Hepatocyte (in vitro differentiated cells): ENCODE data around the gene GVQW3.

Experiments used
- EZH2 ChIP-seq: fragments of 200-600 bp; sonication (generic); IDR thresholded peaks from 2 replicates; pipeline ENCODE4 v1.6.1; 2016; ENCODE audit warnings: antibody characterized with exemption, mild to moderate bottlenecking, borderline replicate concordance
- EZH2phosphoT487 ChIP-seq: fragments of 200-600 bp; sonication (generic); IDR thresholded peaks from one replicate; pipeline ENCODE4 v1.6.1; 2018; ENCODE audit warnings: antibody characterized with exemption, mild to moderate bottlenecking, low read depth, moderate library complexity; ENCODE audit not compliant: unreplicated experiment, severe bottlenecking
- TF ChIP-seq, protein P1 (sequence below): fragments of 200-600 bp; sonication (generic); IDR thresholded peaks from 2 replicates; pipeline ENCODE4 v1.5.1; 2016; ENCODE audit warnings: antibody characterized with exemption, mild to moderate bottlenecking; ENCODE audit not compliant: poor library complexity

DNA sequence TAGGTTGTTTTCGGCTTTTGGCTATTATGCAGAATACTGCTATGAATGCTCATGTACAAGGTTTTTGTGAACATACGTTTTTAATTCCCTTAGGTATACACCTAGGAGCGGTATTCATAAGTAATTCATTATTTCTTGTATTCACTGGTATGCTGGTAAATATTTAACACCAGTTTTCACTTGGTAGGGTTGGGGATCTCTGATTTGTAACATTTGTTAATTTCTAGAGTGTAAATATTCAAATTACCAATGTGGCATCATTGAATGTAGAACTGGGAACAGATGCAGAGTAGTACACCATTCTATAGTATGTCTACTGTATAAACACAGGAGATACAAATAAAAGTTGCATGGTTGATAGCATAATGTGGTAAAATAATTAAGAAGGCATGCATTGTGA, 16.3 kb downstream of the GVQW3 start:
- TF ChIP-seq EZH2 (no peak), EZH2phosphoT487 (no peak)
- TF ChIP-seq, protein P1, sequence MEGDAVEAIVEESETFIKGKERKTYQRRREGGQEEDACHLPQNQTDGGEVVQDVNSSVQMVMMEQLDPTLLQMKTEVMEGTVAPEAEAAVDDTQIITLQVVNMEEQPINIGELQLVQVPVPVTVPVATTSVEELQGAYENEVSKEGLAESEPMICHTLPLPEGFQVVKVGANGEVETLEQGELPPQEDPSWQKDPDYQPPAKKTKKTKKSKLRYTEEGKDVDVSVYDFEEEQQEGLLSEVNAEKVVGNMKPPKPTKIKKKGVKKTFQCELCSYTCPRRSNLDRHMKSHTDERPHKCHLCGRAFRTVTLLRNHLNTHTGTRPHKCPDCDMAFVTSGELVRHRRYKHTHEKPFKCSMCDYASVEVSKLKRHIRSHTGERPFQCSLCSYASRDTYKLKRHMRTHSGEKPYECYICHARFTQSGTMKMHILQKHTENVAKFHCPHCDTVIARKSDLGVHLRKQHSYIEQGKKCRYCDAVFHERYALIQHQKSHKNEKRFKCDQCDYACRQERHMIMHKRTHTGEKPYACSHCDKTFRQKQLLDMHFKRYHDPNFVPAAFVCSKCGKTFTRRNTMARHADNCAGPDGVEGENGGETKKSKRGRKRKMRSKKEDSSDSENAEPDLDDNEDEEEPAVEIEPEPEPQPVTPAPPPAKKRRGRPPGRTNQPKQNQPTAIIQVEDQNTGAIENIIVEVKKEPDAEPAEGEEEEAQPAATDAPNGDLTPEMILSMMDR = no peak
